CD8-positive, alpha-beta memory T cell (primary cell): ENCODE data around the gene CPT1A. TPM values are rescaled to one million over a fixed set of nuclear protein-coding genes. Genes with fewer than 3 reads are reported as not detected.

Source experiments
- CTCF ChIA-PET: fragments of 350-600 bp; sonication (Branson Sonifier 250); formaldehyde crosslinking; loops from one replicate; lab custom pipeline; 2021; ENCODE audit warnings: antibody characterized with exemption; lab: Charles Lee
- POLR2A ChIA-PET: fragments of 350-600 bp; sonication (Branson Sonifier 250); formaldehyde crosslinking; loops from one replicate; lab custom pipeline; 2021; ENCODE audit warnings: antibody characterized with exemption; lab: Charles Lee
- DNase-seq, 5 donors: peaks; one replicate each; pipeline versions ENCODE4 v3.0.0 to v3.0.0-alpha.2; 2020 to 2022; ENCODE audit warnings: mixed read lengths in 1 of 5
- H3K27ac ChIP-seq: one replicate; pipeline ENCODE4 v1.7.0; 2013; ENCODE audit warnings: low read depth, mild to moderate bottlenecking, low read length, moderate library complexity
- H3K27me3 ChIP-seq: 2 replicates; pipeline ENCODE4 v1.7.0; 2013; ENCODE audit warnings: low read length, mild to moderate bottlenecking; ENCODE audit not compliant: insufficient read depth, poor library complexity, severe bottlenecking
- H3K36me3 ChIP-seq: 2 replicates; pipeline ENCODE4 v1.7.0; 2013; ENCODE audit warnings: mild to moderate bottlenecking, low read length, moderate library complexity; ENCODE audit not compliant: insufficient read depth
- H3K4me1 ChIP-seq: 2 replicates; pipeline ENCODE4 v1.7.0; 2013; ENCODE audit warnings: mild to moderate bottlenecking, low read length, moderate library complexity; ENCODE audit not compliant: insufficient read depth
- H3K4me3 ChIP-seq: 2 replicates; pipeline ENCODE4 v1.7.0; 2013; ENCODE audit warnings: mild to moderate bottlenecking, low read length
- H3K9me3 ChIP-seq: 2 replicates; pipeline ENCODE4 v1.7.0; 2013; ENCODE audit warnings: mild to moderate bottlenecking, low read length
- H3K27ac Mint-ChIP-seq, 8 donors: one replicate each; pipeline ENCODE4 v1.8.0; 2020 to 2021; ENCODE audit warnings: mixed read lengths in 8 of 8, mild to moderate bottlenecking in 6 of 8, inconsistent platforms in 3 of 8, moderate library complexity in 3 of 8
- H3K27me3 Mint-ChIP-seq, 2 donors: one replicate each; pipeline ENCODE4 v1.8.0; 2020 to 2021; ENCODE audit warnings: mixed read lengths in 2 of 2, mild to moderate bottlenecking in 1 of 2, moderate library complexity in 1 of 2
- H3K36me3 Mint-ChIP-seq, 3 donors: one replicate each; pipeline ENCODE4 v1.8.0; 2020 to 2021; ENCODE audit warnings: mixed read lengths in 3 of 3, inconsistent platforms in 1 of 3, mild to moderate bottlenecking in 1 of 3
- H3K4me1 Mint-ChIP-seq, 3 donors: one replicate each; pipeline ENCODE4 v1.8.0; 2020 to 2021; ENCODE audit warnings: mixed read lengths in 3 of 3, inconsistent platforms in 1 of 3, mild to moderate bottlenecking in 1 of 3
- H3K4me3 Mint-ChIP-seq, 7 donors: one replicate each; pipeline ENCODE4 v1.8.0; 2020 to 2021; ENCODE audit warnings: mixed read lengths in 7 of 7, mild to moderate bottlenecking in 6 of 7, moderate library complexity in 4 of 7, inconsistent platforms in 2 of 7
- H3K9me3 Mint-ChIP-seq, 5 donors: one replicate each; pipeline ENCODE4 v1.8.0; 2020 to 2022; ENCODE audit warnings: mixed read lengths in 5 of 5, mild to moderate bottlenecking in 3 of 5, moderate library complexity in 2 of 5, inconsistent platforms in 1 of 5
- polyA plus RNA-seq: library from polyadenylated mRNA; unstranded; fragments of 300-500 nt; fragmentation: Illumina TruSeq; gene quantifications from one replicate; pipeline ENCODE4 v1.2.3, GENCODE V29; 2021
- total RNA-seq, 2 experiments: library from RNA; stranded (reverse); gene quantifications; one replicate each; pipeline ENCODE4 v1.2.3, GENCODE V29; 2021

CPT1A gene
- total and polyA plus RNA-seq, 3 experiments from 2014 or later = 9.8 to 27.4 (median 25.6) TPM

DNA sequence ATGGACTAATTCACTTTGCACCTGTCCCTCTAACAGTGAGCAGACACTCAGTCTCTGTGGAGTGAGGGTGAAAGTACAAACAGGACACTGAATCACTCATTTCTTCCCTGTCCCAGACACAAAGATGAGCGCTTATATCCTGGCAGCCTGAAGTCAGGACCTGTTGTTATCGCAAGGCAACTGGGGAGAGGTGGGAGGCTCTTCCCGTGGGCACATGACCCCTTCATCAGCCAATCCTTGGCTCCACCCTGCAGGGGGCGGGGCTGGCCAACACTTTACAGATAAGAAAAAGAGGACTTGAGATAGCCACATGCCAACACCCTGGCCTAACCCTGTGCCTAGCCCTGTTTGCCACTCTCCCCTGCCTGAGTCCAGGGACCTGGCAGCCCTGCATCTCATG, 60.9 kb downstream of the CPT1A start:
- H3K36me3 ChIP-seq = peaks cover 22% of the 10 kb centered on the region
- Mint-ChIP-seq H3K4me1 (no peaks in the 10 kb centered on the region), H3K4me3 (no peak overlapping the region), H3K27ac (peak overlapping the region in 2 of 8 donors; percentile 32 to 68), H3K9me3 (no peaks in the 10 kb centered on the region), H3K36me3 (peaks cover 16 to 83% (median 17%) of the 10 kb centered on the region in 3 donors), H3K27me3 (no peaks in the 10 kb centered on the region)
- CTCF ChIA-PET = interaction anchor here (1.4 kb wide), 1 partner anchor 17 kb away, joined by 3 read pairs; no protein-coding TSS in a partner anchor
- no peaks in the 10 kb centered on the region for H3K27me3 ChIP-seq
- H3K9me3 ChIP-seq = no peaks in the 10 kb centered on the region
- H3K4me1 ChIP-seq = no peaks in the 10 kb centered on the region
- H3K4me3 ChIP-seq = no peak overlapping the region
- H3K27ac ChIP-seq = no peak overlapping the region
- POLR2A ChIA-PET = no interaction called here
- DNase-seq = peak in 2 of 5 donors; percentile 2 to 22

DNA sequence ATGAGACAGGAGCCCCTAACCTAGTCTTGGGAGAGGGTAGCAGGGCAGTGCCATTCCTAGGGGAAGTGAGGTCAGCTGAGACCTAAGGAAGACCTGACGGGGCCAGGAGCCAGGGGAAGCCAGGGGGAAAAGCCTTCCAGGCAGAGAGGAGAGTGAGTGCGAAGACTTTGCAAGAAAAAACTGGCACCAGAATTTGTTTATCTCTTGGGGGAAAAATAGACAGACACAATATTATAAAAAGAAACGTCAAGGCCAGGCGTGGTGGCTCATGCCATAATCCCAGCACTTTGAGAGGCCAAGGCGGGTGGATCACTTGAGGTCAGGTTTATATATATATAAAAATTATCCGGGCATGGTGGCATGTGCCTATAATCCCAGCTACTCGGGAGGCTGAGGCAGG, 63.5 kb downstream of the CPT1A start:
- Mint-ChIP-seq H3K4me3 (no peak overlapping the region), H3K27me3 (no peaks in the 10 kb centered on the region), H3K27ac (peak overlapping the region in 2 of 8 donors; percentile 3 to 72), H3K9me3 (no peaks in the 10 kb centered on the region), H3K36me3 (peaks cover 23 to 83% (median 26%) of the 10 kb centered on the region in 3 donors), H3K4me1 (peaks cover 0 to 1% (median 0%) of the 10 kb centered on the region in 3 donors)
- ChIA-PET CTCF (no interaction called here), POLR2A (no interaction called here)
- H3K27ac ChIP-seq = no peak overlapping the region
- H3K4me3 ChIP-seq = no peak overlapping the region
- no peaks in the 10 kb centered on the region for H3K9me3 ChIP-seq
- H3K36me3 ChIP-seq = peaks cover 43% of the 10 kb centered on the region
- H3K4me1 ChIP-seq = no peaks in the 10 kb centered on the region
- H3K27me3 ChIP-seq = no peaks in the 10 kb centered on the region
- DNase-seq = peak in 1 of 5 donors; percentile 10

DNA sequence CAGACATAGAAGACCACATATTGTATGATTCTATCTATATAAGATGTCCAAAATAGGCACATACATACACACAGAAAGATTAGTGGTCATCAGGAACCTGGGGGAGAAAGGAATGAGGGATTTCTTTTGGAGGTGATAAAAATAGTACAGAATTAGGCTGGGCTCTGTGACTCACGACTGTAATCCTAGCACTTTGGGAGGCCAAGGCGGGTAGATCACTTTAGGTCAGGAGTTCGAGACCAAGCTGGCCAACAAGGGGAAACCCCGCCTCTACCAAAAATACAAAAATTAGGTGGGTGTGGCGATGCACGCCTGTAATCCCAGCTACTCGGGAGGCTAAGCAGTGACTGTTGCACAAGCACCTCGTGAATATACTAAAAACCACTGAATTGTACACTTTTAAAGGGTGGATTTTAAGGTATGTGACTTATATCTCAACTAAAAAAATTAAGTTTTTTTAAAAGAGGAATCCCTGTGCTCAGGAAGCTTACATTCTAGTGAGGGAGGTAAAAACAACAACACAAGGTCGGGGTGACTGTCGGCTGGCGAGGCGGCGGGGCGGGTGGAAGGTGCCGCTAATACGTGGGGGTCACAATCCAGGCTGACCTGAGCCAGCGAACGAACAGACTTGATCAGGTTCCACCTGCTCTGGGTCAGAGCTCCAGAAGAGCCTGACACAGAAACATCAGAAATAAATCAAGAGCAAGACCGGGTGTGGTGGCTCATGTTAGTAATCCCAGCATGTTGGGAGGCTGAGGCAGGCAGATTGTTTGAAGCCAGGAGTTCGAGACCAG, 65.1 kb downstream of the CPT1A start:
- no peaks in the 10 kb centered on the region for H3K27me3 Mint-ChIP-seq
- H3K9me3 Mint-ChIP-seq = no peaks in the 10 kb centered on the region
- ChIA-PET POLR2A (no interaction called here), CTCF (no interaction called here)
- H3K4me1 Mint-ChIP-seq = peaks cover 0 to 1% (median 0%) of the 10 kb centered on the region in 3 donors
- Histone ChIP-seq H3K9me3 (no peaks in the 10 kb centered on the region), H3K27ac (no peak overlapping the region), H3K4me1 (no peaks in the 10 kb centered on the region), H3K27me3 (no peaks in the 10 kb centered on the region), H3K4me3 (no peak overlapping the region), H3K36me3 (peaks cover 59% of the 10 kb centered on the region)
- H3K27ac Mint-ChIP-seq = peak overlapping the region in 2 of 8 donors; percentile 76 to 79
- peaks cover 26 to 85% (median 27%) of the 10 kb centered on the region in 3 donors for H3K36me3 Mint-ChIP-seq
- H3K4me3 Mint-ChIP-seq = no peak overlapping the region
- DNase-seq = no peak

DNA sequence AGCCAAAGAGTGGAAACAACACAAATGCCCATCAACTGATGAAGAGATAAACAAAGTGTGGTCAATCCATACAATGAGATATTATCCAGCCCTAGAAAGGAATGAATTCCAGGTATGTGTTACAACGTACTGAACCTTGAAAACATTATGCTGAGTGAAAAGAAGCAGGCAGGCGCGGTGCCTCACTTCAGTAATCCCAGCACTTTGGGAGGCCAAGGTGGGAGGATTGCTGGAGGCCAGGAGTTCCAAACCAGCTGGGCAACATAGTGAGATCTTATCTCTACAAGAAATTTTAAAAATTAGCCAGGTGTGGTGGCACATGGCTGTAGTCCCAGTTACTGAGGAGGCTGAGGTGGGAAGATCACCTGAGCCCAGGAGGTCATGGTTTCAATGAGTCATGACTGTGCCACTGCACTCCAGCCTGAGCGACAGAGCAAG, 65.7 kb downstream of the CPT1A start:
- Mint-ChIP-seq H3K36me3 (peaks cover 23 to 85% (median 25%) of the 10 kb centered on the region in 3 donors), H3K4me1 (peaks cover 0 to 1% (median 0%) of the 10 kb centered on the region in 3 donors), H3K27me3 (no peaks in the 10 kb centered on the region), H3K27ac (no peak overlapping the region), H3K4me3 (no peak overlapping the region), H3K9me3 (no peaks in the 10 kb centered on the region)
- DNase-seq = peak in 1 of 5 donors; percentile 15
- Histone ChIP-seq H3K4me1 (no peaks in the 10 kb centered on the region), H3K4me3 (no peak overlapping the region), H3K27ac (no peak overlapping the region), H3K9me3 (no peaks in the 10 kb centered on the region), H3K27me3 (no peaks in the 10 kb centered on the region), H3K36me3 (peaks cover 61% of the 10 kb centered on the region)
- ChIA-PET CTCF (no interaction called here), POLR2A (no interaction called here)

DNA sequence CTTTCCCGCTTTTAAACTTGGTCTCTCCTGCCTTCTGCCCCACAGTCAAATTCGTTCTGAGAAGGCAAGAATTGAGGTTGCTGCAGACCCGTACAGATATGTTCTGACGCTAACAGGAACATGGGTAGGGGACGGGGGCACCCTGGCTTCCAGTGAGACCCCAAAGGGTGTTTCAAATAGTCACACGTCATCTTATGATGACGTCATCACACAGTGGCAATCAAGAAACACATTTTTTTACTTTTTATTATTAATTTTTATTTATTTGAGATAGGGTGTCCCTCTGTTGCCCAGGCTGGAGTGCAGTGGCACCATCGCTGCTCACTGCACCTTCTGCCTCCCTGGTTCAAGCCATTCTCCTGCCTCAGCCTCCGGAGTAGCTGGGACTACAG, 67.5 kb downstream of the CPT1A start:
- peaks cover 23 to 85% (median 32%) of the 10 kb centered on the region in 3 donors for H3K36me3 Mint-ChIP-seq

DNA sequence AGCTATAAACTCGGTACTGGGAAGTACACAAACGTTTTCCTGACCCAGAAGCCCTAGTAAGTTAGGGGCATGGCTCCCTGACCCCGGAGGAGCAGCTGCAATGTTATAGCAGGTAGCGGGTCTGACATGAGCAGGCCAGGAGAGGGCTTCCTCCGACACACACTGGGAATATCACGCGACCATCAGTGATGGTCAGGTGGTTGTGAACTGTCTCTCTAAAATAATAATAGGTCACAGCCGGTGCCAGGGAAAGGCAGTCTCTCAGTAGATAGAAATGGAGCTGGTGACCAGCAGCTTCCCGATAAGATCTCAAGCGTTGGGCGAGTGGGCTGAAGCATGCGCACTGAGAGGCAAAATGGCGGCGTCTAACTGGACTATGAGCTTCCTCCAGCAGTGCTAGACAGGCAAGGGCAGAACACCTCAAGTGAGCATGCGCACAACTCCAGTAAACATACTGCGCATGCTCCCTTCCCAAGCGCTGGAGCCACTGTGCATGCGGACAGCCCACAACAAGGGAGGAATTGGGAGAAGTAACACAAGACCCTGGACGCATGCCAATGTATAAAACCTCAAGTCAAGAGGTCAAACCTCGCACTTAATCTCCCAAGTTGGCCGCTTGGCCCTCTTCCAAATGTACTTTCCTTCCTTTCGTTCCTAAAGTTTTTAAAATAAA, 68.1 kb downstream of the CPT1A start:
- peaks cover 23 to 85% (median 32%) of the 10 kb centered on the region in 3 donors for H3K36me3 Mint-ChIP-seq
- no peak overlapping the region for H3K27ac Mint-ChIP-seq
- H3K27me3 Mint-ChIP-seq = no peaks in the 10 kb centered on the region
- CTCF ChIA-PET = no interaction called here
- no peaks in the 10 kb centered on the region for H3K9me3 Mint-ChIP-seq
- H3K9me3 ChIP-seq = no peaks in the 10 kb centered on the region
- POLR2A ChIA-PET = interaction anchor here (0.5 kb wide), 1 partner anchor 152 kb away, joined by 9 read pairs; no protein-coding TSS in a partner anchor
- DNase-seq = peak in 1 of 5 donors; percentile 27
- peaks cover 64% of the 10 kb centered on the region for H3K36me3 ChIP-seq
- H3K4me1 ChIP-seq = no peaks in the 10 kb centered on the region
- H3K27ac ChIP-seq = no peak overlapping the region
- no peak overlapping the region for H3K4me3 Mint-ChIP-seq
- no peak overlapping the region for H3K4me3 ChIP-seq
- peaks cover 0 to 1% (median 0%) of the 10 kb centered on the region in 3 donors for H3K4me1 Mint-ChIP-seq
- H3K27me3 ChIP-seq = no peaks in the 10 kb centered on the region

More for the DNA sequence above, 67.5 kb downstream of the CPT1A start:
- ChIA-PET POLR2A (no interaction called here), CTCF (no interaction called here)
- H3K27ac ChIP-seq = no peak overlapping the region
- Mint-ChIP-seq H3K27ac (no peak overlapping the region), H3K27me3 (no peaks in the 10 kb centered on the region), H3K4me3 (no peak overlapping the region), H3K9me3 (no peaks in the 10 kb centered on the region), H3K4me1 (peaks cover 0 to 1% (median 0%) of the 10 kb centered on the region in 3 donors)
- H3K4me1 ChIP-seq = no peaks in the 10 kb centered on the region
- H3K9me3 ChIP-seq = no peaks in the 10 kb centered on the region
- peak in 1 of 5 donors; percentile 7 for DNase-seq
- H3K36me3 ChIP-seq = peaks cover 64% of the 10 kb centered on the region
- H3K4me3 ChIP-seq = no peak overlapping the region
- H3K27me3 ChIP-seq = no peaks in the 10 kb centered on the region

DNA sequence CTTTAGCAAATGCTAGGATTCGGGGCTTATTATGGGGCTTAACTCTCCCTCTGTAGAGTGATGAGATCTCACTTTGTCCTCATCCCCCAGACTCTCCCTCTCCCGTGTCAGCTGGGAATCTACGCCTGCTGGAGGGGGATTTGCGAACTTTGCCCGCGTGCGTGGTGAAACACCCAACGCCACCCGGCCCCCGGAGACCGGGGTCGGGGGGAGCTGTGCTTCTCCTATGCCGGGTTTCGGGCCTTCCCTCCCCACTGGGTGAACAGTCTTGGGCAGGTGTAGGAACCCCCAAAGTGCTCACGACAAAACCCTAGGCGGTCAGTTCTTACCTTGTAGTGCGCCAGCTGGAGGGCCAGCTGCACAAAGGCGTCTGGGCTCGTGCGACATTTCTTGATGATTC, 68.8 kb downstream of the CPT1A start:
- Mint-ChIP-seq H3K27ac (peak overlapping the region in 1 of 8 donors; percentile 64), H3K4me1 (peaks cover 0 to 1% (median 0%) of the 10 kb centered on the region in 3 donors), H3K36me3 (peaks cover 18 to 84% (median 29%) of the 10 kb centered on the region in 3 donors), H3K9me3 (no peaks in the 10 kb centered on the region), H3K4me3 (no peak overlapping the region), H3K27me3 (no peaks in the 10 kb centered on the region)
- CTCF ChIA-PET = no interaction called here
- no peak overlapping the region for H3K4me3 ChIP-seq
- H3K27me3 ChIP-seq = no peaks in the 10 kb centered on the region
- no peaks in the 10 kb centered on the region for H3K4me1 ChIP-seq
- DNase-seq = peak in 1 of 5 donors; percentile 37
- no peaks in the 10 kb centered on the region for H3K9me3 ChIP-seq
- H3K36me3 ChIP-seq = peaks cover 62% of the 10 kb centered on the region
- no peak overlapping the region for H3K27ac ChIP-seq
- POLR2A ChIA-PET = no interaction called here

DNA sequence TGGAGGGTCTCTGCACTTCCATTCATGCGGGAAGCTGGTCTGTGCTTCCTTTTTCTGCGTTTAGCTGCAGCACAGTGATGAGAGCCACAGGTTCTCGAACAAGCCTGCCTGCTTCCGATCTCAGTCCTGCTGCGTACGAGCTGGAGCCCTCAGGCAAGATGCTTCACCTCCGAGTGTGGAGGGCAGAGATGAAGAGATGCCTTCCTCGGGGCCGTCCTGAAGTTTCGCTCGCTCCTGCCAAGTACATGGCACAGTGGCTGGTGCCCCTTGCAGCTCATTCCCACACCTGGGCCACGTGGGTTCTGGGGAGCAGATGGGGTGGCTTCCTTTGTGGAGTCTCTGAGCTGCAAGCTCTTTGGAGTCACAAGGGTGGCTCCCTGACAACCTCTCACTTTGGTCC, 70.9 kb downstream of the CPT1A start:
- Mint-ChIP-seq H3K27me3 (no peaks in the 10 kb centered on the region), H3K27ac (no peak overlapping the region), H3K4me1 (peaks cover 0 to 1% (median 0%) of the 10 kb centered on the region in 3 donors), H3K36me3 (peaks cover 17 to 78% (median 27%) of the 10 kb centered on the region in 3 donors), H3K4me3 (no peak overlapping the region), H3K9me3 (no peaks in the 10 kb centered on the region)
- ChIA-PET POLR2A (no interaction called here), CTCF (no interaction called here)
- Histone ChIP-seq H3K4me3 (no peak overlapping the region), H3K9me3 (no peaks in the 10 kb centered on the region), H3K27ac (no peak overlapping the region), H3K36me3 (peaks cover 49% of the 10 kb centered on the region), H3K27me3 (no peaks in the 10 kb centered on the region), H3K4me1 (no peaks in the 10 kb centered on the region)
- no peak for DNase-seq
